RWPE1 (cell line): ENCODE data around the gene KDM8.

ENCODE experiments used
- CTCF ChIA-PET: fragments of 350-600 bp; sonication (Branson Sonifier 250); formaldehyde crosslinking; extraction: SDS; loops from one replicate; lab custom pipeline; 2021; lab: Yijun Ruan, JAX
- POLR2A ChIA-PET: fragments of 400-600 bp; formaldehyde crosslinking; extraction: SDS; loops from one replicate; lab custom pipeline; 2020; ENCODE audit warnings: antibody characterized with exemption; ENCODE audit not compliant: low non-redundant PET; lab: Yijun Ruan, JAX
- DNase-seq: peaks from one replicate; pipeline ENCODE4 v3.0.0; 2012; ENCODE audit warnings: low spot score
- H3K27ac ChIP-seq: fragments of 450-650 bp; 2 replicates; pipeline ENCODE4 v1.5.1; 2017
- CTCF ChIP-seq: fragments of 450-650 bp; conservative IDR thresholded peaks from 2 replicates; pipeline ENCODE4 v1.5.1; 2017; ENCODE audit warnings: low read depth, mild to moderate bottlenecking

Gene KDM8

GRCh38 chr16:27235055-27235937, 32.0 kb downstream of the KDM8 start:
- DNase-seq, result peak; percentile 60
- peak overlapping the region; percentile 54 for H3K27ac ChIP-seq
- ChIA-PET CTCF (interaction anchor here (0.5 to 3.4 kb wide), 21 partner anchors 10 to 511 kb away, joined by 3 to 40 read pairs (median 4); no protein-coding TSS in a partner anchor), POLR2A (interaction anchor here (1.0 to 1.4 kb wide), 2 partner anchors 10 to 133 kb away, joined by 3 to 4 read pairs; no protein-coding TSS in a partner anchor)
- TF ChIP-seq CTCF, result peak; percentile 91

DNA sequence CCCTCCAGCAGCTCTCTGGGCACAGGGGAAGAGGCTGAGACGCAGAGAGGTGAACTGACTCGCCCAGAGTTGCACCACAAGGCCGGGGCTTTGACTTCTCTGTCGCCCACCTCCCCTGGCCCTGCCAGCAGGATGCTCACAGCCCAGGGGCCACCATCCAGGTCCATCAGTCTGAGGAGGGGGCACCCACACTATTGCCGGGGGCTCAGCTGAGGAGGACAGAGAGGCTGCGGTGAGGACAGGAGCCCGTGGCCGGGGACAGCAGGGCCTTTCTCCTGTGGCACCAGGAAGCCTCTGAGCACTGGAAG, 32.6 kb downstream of the KDM8 start:
- H3K27ac ChIP-seq, result peak overlapping the region; percentile 54
- ChIA-PET POLR2A (no interaction called here), CTCF (interaction anchor here (0.6 to 3.4 kb wide), 5 partner anchors 12 to 511 kb away, joined by 3 to 40 read pairs (median 5); no protein-coding TSS in a partner anchor)

GRCh38 chr16:27236635-27237218, 33.4 kb downstream of the KDM8 start:
- POLR2A ChIA-PET, result no interaction called here
- CTCF ChIA-PET, result no interaction called here
- no peak for DNase-seq
- TF ChIP-seq CTCF, result no peak
- peak overlapping the region; percentile 34 for H3K27ac ChIP-seq

More for the DNA sequence above, 32.6 kb downstream of the KDM8 start:
- no peak for DNase-seq
- no peak for TF ChIP-seq CTCF

DNA sequence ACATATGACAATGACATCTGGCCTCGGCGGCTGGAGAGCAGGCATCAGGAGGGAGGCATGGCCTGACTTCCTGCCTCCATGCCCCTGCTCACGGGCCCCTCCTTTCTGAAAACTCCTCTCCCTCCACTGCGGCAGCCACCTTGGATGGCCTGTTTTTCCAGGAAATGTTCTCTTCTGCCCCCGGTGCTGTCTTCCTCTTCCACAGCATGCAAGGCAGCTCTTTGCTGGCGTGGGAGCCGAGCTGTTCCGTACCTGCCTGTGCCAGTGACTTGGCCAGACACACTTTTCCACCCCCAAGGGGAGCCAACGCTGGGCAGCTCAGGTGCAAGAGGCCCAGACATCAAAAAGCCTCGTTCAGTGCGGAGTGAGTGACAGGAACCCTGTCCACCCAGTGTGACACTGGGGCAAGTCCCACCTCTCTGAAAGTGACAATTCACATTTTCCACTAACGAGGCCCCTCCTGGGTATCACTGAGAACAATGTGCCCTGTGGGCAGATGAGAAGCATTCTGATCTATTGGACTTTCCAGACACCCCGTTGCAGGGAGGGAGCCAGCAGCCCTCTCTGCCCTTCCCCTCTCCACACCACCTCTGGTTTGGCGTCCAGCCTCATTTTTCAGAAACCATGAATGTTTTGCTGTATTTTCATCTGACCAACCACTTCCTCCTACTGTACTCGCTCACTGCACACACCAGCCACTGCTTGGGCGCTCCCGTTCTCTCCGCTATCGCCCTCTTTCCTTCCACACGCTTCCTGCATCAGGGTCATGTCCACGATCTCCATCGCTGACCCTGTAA, 34.1 kb downstream of the KDM8 start:
- ChIA-PET POLR2A (no interaction called here), CTCF (interaction anchor here (0.7 to 1.5 kb wide), 2 partner anchors 16 to 130 kb away, joined by 3 to 6 read pairs; no protein-coding TSS in a partner anchor)
- peak overlapping the region; percentile 34 for H3K27ac ChIP-seq
- DNase-seq, result no peak
- no peak for TF ChIP-seq CTCF

DNA sequence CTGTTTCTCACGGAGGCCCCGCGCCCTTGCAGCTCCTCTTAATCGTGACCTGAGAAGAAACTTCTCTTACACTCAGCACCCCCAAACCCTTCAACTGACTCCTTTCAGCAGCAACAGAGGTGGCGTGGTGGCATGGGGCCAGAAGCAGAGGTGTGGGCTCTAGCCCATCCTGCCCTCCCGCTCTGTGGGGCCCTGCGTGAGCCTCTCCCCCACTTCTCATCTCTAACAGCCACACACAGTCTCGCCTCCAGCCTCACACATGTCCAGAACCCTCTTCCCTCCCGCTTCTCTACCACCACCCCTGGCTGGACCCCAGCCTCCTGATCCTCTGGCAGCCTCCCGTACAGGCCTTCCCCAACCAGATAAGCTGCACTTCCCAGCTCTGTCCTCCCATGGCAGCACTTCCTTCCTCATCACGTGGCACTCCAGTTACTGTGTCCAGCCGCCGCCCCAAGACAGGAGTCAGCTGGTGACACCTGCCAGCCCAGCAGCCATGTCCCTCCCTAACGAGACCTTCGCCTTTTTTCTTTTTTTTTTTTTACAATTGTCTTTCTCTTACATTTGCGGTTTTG, 34.8 kb downstream of the KDM8 start:
- peak overlapping the region; percentile 34 for H3K27ac ChIP-seq
- DNase-seq, result no peak
- POLR2A ChIA-PET, result no interaction called here
- CTCF ChIA-PET, result interaction anchor here (0.6 to 1.5 kb wide), 3 partner anchors 16 to 130 kb away, joined by 3 to 6 read pairs (median 3); no protein-coding TSS in a partner anchor
- no peak for TF ChIP-seq CTCF
